Measurements from ENCODE around the gene IL4. TPM values are rescaled to one million over a fixed set of nuclear protein-coding genes. Genes with fewer than 3 reads are reported as not detected.

The IL4 gene
- total and polyA plus RNA-seq, 9 of the 15 experiments (the other 6 are each of a cell fraction or from before 2014, with no cell fraction given), result 0.22 to 0.62 TPM; not detected in 7

- Histone ChIP-seq H3K9ac (ENCODE audit: insufficient read depth in 1 of 2, low read depth in 2 of 2, low read length in 2 of 2) (no peak overlapping the region), H3K9me1 (ENCODE audit: control insufficient read depth, insufficient read depth, low read length) (no peaks in the 10 kb centered on the region), H2AFZ (ENCODE audit: low read depth, low read length) (peak overlapping the region; percentile 56), H3K36me3 (ENCODE audit: control insufficient read depth, insufficient read depth, low read length) (no peaks in the 10 kb centered on the region), H3K79me2 (ENCODE audit: control insufficient read depth, insufficient read depth, low read length) (no peaks in the 10 kb centered on the region), H3K27ac (ENCODE audit: extremely low read depth, low read depth, low read length) (no peak overlapping the region), H3K27me3 (ENCODE audit: control insufficient read depth in 2 of 2, insufficient read depth in 2 of 2, low read length in 2 of 2) (no peaks in the 10 kb centered on the region), H3K9me3 (replicated peaks; ENCODE audit: control insufficient read depth, insufficient read depth, low read depth, low read length) (no peaks in the 10 kb centered on the region), H3K4me2 (ENCODE audit: insufficient read depth, low read length) (no peak overlapping the region), H4K20me1 (replicated peaks; ENCODE audit: control insufficient read depth, insufficient read depth, low read length) (no peaks in the 10 kb centered on the region), H3K4me1 (replicated peaks in 1 of 2; ENCODE audit: control insufficient read depth in 2 of 2, insufficient read depth in 2 of 2, low read length in 2 of 2) (peaks cover 7 to 39% of the 10 kb centered on the region in 2 experiments), H3K4me3 (no peak overlapping the region)
- intact Hi-C loops (cut with micrococcal nuclease) (no loop called here), in situ Hi-C loops (cut with MboI) (no loop called here)
- DNase-seq (ENCODE audit: extremely low read depth in 1 of 4, low spot score in 3 of 4) (no peak), FAIRE-seq (no peak), ATAC-seq (no peak)
- POLR2A ChIA-PET, result interaction anchor here (0.7 kb wide), 1 partner anchor 8 kb away, joined by 5 read pairs; no protein-coding TSS in a partner anchor
- CTCF ChIA-PET (ENCODE audit: low intra/inter-chr PET ratio), result no interaction called here
- no TSS peak for BruUV-seq (replicated peaks)
- 57% methylated on average over 2 of the region's 2 CpGs for whole genome bisulfite sequencing (ENCODE audit: insufficient coverage, low coverage, missing lambda C conversion rate)
- TF ChIP-seq ZNF407 (IDR thresholded peaks at IDR 0.05; ENCODE audit: low read depth) (no peak), ZBTB34 (CRISPR knock-in tag; IDR thresholded peaks at IDR 0.05) (no peak), SNIP1 (IDR thresholded peaks at IDR 0.05; ENCODE audit: low read depth) (no peak), JUND (IDR thresholded peaks at IDR 0.05; ENCODE audit: borderline replicate concordance, low read depth, low read length) (no peak), JUND (tag; IDR thresholded peaks at IDR 0.05; ENCODE audit: borderline replicate concordance, low read depth, low read length) (no peak), FOXM1 (IDR thresholded peaks at IDR 0.05; ENCODE audit: low read depth) (no peak), FOXM1 (CRISPR knock-in tag; IDR thresholded peaks at IDR 0.05; ENCODE audit: low read depth) (no peak), ZNF444 (CRISPR knock-in tag; IDR thresholded peaks at IDR 0.05) (no peak), HMBOX1 (IDR thresholded peaks at IDR 0.05) (no peak), MAFF (IDR thresholded peaks at IDR 0.05; ENCODE audit: low read length) (no peak)
Measured at GRCh38 chr5:132681476-132681831, 7.7 kb downstream of the IL4 start.

Measured in K562 (cell line).